Stimulated activated naive CD4-positive, alpha-beta T cell (primary cell): ENCODE results near the gene ORC5.
"Not testable (repeated sequence)": the region's sequence is repeated elsewhere in the genome, so short reads cannot be mapped to it uniquely, and the experiment has no call there.

ENCODE experiments used
- DNase-seq, 6 experiments: peaks; one replicate each; lab custom pipeline; 2025; lab: John Stamatoyannopoulos, UW

ORC5 gene

DNA sequence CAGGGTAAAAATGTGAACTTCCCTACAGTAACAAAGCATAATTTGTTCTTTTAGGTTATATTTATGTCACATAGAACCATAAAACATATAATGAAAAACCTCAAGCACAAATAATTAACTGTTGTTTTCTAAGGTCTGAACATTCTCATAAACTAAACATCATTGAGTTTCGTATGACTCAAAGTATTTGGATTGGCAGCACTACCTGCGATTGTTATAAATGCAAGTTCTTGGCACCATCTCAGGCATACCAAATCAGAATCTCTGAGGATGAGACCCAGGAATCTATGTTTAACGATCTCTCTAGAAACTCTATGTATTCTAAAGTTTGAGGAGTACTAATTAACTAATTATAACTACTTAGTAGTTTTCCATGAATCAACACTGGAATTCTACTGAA, 22.5 kb downstream of the ORC5 start:
- DNase-seq, result no peak

DNA sequence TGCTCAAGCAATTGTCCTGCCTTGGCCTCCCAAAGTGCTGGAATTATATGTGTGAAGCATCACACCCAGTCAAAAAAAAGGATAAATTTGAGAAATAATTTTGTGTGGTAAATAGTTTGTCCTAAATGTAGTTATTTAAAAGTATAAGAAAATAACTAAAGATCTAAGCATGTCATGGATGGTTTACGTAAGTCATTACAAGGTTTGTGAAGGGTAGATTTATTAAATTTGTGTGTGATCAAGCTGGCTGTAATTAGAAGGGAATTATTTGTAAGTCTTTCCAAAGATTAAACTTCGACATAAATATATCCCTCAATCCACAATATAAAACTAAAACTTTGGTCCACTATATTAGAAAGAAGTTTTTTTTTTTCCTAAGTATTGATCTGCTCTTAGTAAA, 28.6 kb downstream of the ORC5 start:
- DNase-seq, result no peak

DNA sequence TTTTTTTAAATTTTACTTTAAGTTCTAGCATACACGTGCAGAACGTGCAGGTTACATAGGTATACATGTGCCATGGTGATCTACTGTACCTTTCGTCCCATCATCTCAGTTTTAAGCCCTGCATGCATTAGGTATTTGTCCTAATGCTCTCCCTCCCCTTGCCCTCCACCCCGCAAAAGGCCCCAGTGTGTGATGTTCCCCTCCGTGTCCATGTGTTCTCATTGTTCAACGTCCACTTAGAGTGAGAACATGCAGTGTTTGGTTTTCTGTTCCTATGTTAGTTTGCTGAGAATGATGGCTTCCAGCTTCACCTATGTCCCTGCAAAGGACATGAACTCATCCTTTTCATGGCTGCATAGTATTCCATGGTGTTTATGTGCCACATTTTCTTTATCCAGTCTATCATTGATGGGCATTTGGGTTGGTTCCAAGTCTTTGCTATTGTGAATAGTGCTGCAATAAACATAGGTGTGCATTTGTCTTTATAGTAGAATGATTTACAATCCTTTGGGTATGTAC, 30.2 kb downstream of the ORC5 start:
- not testable (repeated sequence) for DNase-seq

DNA sequence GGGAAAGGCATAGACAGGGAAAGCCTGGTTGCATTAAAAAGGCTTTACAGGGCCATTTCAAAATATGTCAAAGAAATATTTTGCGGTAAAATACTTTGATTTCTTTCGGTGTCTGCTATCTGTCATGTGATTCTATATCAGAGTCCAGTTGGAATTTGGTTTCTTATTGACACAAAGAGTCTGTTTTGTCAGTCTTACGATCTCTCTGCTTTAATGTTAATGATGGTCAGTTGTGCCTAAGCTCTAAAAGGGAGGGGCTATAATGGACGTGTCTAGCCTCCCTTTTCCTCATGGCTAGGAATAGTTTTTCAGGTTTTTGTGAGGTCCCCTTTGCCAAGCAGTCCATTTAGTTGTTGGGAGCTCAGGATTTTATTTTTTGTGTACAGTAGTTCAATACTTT, 31.5 kb downstream of the ORC5 start:
- no peak for DNase-seq

DNA sequence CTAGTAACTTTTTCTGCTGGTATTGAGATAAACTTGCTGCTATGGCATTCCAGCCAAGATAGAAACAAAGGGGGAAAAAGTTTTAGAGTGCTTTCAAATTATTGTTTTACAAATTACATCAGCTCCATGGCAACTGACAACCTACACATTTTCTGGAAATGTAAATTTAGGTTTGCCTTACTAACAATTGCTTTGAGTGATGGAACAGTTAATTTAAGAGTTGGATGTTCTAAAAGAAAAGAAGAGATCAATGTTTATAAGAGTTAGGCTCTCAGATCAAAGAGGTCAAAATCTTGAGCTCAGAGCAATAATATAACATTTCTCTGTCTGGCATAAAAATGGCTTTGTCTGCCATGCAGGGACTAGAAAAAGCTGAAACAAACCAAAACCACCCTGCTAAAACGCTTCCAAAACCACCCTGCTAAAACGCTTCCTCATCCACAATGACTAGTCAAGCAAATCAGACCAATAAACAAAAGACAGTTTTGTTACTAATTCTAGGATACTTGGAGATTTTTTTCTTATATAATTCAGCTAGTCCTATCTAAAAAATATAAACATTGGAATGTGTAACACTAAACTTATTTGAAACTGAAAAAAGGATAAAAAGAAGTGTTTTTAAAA, 32.3 kb downstream of the ORC5 start:
- no peak for DNase-seq

DNA sequence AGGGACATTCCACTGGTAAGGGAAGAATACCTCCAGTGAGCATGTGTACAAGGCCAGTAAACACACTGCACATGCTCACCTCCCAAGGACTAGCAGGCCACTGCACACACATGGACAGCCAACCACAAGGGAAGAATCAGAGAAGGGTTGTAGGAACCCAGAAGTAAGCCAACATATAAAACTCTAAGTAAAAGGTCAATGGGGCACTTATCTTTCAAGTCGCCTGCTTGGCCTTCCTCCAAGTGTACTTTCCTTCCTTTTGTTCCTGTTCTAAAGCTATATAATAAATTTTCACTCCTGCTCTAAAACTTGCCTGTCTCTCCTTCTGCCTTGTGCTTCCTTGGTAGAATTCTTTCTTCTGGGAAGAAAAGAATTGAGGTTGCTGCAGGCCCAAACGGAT, 33.0 kb downstream of the ORC5 start:
- DNase-seq, result no peak

DNA sequence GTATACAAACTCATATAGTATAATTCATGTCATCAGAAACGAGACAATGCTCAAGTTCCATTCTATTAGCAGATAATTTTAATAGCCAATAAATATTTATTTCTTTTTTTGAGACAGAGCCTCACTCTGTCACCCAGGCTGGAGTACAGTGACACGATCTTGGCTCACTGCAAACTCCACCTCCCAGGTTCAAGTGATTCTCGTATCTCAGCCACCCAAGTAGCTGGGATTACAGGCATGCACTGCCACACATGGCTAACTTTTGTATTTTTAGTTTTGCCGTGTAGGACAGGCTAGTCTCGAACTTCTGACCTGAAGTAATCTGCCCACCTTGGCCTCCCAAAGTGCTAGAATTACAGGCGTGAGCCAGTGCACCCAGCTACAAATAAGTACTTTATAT, 45.7 kb downstream of the ORC5 start:
- no peak for DNase-seq

DNA sequence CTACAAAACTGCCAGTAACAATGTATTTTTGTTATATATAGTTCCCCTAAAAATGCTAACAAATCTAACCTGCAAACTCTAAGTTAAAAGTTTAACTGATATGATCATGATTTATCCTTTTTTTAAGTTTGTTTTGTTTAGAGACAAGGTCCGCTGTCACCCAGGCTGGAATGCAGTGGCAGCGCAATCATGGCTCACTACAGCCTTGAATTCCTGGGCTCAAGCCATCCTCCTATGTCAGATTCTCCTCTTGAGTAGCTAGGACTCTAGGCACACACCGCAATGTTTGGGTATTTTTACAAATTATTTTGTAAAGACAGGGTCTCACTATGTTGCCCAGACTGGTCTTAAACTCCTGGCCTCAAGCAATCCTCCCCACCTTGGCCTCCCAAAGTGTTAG, 46.6 kb downstream of the ORC5 start:
- DNase-seq, result no peak

DNA sequence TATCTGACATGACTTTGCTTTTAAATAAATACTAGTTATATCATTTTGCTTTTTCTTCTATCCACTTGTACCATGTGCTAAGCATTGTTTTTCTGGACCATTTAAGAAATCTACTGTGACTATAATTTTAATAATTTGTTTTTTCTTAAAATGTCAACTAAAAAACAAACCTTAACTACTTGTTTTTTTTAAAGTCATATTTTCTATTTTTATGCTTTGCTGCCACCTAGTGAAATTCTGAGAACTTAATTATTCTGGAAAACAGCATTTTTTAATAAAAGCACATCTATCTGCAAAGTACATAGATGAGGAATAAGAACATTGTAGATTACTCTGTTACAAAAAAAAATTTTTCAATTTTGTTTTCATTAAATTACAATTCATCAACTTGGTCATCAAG, 47.4 kb downstream of the ORC5 start:
- DNase-seq, result no peak

DNA sequence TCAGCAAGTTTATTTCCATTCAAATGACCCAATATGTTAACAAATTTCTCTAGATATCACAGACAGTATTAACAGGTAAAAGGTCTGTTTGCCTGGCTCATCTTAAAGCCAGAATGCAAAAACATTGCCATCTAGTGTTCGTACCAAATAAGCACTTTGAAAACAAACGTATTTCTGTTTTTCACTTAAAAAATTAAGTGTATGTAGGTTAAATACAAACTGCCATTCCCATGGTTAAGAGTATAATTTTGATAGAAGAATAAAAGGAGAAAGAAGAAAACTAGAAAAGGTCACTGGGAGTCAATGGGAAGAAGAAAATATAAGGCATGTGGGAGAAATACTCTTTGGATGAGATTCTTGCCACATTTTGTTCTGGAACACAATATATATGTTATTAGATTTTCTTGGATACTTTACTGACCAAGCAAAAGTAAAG, 51.0 kb downstream of the ORC5 start:
- DNase-seq, result peak in 1 of 6 experiments; percentile 5

DNA sequence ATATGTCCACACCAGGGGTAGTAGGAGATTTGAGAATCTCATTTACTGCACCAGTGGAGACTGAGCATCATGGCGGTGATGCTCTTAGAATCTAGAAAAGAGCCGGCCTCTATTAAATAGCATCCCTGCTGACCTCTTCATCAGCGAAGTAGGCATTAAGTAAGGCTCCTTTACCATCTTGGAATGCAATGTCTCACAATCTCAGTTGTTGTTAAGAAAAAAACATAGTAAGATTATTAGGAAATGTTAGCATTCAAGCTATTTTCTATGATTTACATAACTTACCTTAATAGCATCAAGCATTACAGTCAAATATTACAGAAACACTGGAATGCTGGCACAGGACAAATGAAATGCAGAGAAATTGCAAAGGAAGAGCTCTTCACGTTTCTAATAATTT, 54.5 kb downstream of the ORC5 start:
- DNase-seq, result no peak

DNA sequence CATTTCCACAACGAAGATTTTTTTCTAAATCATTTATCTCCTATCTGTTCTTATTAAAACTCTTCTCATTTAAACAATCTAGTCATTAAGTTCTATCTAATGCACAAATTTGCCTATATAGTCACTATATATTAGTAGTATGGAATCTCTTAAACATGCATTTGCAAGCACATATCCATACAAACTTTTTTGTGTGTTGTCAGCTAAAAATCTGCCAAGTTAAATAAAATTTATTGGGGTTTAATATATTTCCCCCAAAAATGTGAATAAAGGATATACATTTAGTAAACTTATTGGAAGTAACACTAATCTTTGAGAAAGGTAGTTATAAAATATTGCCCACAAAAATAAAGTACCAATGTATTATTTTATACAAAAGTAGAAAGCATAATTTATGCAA, 55.3 kb downstream of the ORC5 start:
- DNase-seq, result no peak

DNA sequence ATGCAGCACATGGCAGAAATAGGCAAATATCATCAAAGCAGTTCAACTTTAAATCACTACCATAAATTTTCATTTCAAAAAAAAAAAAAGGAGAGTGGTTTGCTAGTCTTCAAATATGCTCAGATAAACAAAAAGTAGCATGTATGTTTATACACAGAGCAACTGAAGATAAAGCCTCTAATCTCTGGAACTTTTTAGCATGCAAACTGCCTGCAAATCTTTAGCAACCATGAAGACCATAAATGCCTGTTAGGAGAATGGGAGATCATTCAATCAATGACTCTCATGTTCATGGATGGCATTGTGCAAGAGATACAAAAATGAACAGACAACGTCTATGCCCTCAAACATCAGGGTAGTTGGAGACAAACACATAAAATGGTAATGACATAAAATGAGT, 57.3 kb downstream of the ORC5 start:
- no peak for DNase-seq

DNA sequence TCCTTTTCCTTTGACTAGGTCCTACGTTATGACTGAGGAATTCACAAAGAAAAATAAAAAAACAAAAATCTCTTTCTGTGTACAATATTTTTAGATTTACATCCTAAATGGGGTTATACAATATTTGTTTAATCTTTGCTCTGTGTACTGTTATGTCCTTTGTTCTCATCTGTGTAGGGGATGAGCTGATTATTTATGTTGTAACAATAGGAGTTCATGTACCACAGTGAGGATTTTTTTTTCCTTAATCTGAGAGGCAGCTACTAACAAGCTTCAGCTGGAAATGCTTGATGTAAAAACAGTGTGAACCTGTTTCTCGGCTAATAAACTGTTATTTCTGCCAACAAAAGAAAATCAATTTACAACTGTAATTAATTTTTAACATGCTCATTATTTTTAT, 58.0 kb downstream of the ORC5 start:
- no peak for DNase-seq

DNA sequence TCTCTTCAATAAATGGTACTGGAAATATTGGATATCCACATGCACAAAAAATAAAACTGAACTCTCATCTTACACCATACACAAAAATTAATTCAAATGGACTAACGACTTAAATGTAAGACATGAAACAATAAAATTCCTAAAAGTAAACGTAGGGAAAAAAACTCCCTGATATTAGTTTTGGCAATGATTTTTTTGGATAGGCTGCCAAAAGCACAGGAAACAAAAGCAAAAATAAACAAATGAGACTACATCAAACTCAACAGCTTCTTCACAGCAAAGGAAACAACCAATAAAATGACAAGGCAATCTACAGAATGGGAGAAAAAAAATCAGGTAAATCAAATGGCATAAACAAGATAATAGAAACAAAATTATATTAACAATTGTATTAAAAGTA, 65.7 kb downstream of the ORC5 start:
- no peak for DNase-seq

DNA sequence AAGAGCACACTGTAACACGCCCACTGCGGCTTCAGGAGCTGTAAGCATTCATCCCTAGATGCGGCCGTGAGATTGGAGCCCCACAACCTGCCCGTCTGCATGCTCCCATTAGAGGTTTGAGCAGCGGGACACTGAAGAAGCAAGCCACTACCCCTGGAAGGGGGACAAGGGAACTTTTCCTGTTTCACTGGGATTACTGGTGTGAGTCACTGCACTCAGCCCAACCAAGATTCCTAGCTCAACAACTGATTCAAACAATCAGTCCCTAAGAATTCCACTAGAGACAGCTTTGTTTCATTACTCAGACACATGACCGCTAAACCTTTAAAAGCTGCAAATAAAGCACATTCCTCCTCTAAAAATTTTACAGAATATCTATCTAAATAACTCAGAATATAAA, 69.8 kb downstream of the ORC5 start:
- no peak for DNase-seq

DNA sequence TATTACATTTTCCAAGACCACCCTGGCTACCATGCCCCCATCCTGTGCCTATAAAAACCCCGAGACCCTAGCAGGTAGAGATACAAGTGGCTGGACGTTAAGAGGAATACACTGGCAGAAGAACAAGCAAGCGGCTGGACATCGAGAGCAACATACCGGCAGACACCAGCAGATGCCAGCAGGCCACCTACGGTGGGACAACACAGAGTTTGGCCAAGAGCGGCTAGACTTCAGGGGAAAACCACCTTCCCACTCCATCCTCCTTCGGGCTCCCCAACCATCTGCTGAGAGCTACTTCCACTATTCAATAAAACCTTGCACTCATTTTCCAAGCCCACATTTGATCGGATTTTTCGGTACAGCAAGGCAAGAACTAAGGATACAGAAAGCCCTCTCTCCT, 70.3 kb downstream of the ORC5 start:
- DNase-seq, result no peak

DNA sequence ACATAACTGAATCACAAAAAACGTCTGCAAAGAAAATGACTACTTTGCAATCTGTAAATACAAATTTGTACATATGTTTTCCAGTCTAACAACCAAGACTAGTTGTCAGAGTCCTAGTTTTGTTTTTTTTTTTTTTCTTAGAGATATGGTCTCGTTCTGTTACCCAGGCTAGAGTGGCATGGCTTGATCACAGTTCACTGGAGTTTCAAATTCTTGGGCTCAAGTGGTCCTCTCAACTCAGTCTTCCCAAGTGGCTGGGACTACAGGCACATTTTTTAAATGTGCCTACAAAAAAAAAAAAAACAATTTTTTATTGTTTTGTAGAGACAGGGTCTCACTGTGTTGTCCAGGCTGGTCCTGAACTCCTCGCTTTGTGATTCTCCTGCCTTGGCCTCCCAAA, 70.8 kb downstream of the ORC5 start:
- DNase-seq, result no peak

DNA sequence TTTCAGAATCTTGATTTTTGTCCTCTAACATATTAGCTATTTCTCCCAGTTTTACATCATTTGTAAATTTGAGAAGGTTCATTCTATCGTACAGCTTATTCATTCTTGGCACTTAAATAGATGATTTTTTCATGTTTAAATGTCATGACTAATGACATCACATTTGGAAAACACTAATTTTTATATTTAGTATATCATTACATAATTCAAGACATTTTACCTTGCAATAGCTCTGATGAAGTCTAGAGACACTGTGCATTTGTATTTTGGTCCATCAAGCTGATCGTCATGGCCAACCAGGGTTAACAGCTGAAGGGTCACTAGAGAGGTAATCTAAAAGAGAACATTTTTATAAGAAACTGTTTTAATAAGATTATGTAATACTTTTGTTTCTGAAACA, 71.3 kb downstream of the ORC5 start:
- no peak for DNase-seq

DNA sequence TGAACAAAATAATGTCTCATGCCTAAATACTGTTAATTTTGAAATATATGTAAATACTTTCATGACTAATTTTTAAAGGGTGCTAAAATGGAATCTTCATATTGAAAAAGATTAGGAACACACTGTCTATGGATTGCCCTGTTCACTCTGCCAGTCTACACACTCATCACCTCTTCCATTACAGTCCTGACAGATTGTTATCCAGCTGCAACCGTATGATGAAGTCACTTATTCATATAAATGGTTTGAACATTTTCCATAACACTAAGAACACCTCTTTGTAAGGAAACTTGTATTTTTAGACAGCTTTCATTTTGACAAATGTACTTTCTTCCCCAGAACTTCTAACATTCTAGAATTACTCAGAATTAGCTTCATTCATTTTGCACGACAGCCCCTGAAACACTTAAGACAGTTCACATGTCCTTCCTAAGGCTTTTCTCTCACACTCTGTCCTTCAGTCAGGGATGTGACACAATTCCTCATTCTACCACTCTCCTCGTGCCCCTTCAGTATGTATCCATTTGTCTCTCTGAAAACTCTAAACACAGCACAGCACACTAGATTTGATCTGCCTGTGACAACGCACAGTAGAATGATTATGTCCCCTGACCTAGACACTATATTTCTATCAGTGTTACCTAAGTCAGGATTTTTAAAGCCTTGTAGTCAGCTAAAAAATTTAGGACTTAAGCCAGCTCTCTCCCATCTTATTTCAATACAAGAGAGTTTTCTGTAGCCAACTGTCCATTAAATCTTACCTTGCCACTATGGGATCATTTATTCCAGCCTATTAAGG, 71.9 kb downstream of the ORC5 start:
- no peak for DNase-seq

DNA sequence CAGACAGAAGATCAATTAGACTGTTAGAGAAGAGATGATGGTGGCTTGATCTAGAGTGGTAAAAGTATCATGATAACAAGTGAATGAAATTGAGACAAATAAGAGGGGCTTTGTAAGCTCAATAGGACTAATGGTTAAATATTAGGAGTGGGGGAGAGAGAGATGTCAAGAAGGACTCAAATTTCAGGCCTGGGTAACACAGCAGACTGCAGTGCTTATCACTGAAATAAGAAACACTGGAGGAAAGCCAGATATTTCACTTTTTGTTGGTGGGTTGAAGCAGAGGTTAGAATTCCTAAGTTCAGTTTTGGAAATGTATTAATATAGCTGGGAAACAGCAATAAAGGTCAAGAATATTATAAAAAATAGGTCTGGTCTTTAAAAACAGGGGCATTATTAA, 74.6 kb downstream of the ORC5 start:
- DNase-seq, result no peak

DNA sequence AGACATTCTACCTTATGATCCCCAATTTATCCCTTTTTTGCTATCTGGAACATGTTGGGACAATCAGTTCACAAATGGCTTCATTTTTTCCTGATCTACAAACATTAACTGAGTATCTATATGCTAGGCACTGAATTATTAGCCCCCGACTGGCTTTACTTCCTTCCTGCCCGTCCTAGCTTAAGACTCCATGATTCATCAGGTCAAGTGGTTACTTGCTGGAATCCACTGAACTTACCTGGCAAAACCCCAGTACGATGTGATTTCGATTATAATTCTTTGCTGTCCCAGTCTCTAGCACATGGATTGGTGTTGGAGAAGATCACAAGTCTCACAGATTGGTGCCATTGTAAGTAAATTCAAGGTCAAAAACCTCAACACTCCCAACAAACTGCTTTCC, 77.1 kb downstream of the ORC5 start:
- DNase-seq, result no peak

DNA sequence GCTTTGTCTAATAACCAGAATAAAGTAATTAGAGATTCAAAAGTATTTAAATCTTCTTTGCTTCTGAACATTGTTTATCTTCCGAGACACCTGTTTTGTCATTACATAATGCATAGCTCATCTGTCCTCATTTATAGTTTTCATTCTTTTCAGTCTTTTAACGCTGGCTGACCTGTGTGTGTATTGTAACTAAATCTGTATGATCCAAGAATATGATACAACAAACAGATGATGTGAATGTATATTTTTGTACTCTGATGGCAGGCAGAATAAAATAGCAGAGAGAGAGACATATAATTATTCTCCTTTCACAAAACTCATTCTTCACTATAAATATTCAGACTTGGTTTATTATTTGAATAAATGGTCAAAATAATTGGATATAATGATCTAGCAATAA, 80.6 kb downstream of the ORC5 start:
- DNase-seq, result no peak

DNA sequence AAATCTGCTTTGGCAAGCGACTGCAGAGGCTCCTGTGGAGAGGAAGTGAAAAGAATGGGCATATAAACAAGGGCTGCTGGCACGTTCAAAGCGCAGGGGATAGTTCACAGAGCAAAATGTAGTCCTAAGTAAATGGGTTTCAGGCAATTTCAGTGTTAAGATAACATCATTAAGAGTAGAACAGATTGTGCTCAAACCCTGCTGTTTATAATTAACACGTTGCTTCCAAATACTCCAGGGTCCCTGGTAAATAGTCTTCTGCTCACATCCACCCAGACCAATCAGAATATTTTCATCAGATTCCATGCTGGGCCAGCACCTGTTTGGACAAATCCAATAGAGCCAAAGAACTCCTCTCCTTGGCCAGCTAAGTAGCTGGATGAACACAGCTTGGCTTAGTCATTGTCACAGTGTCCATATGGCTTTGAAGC, 81.4 kb downstream of the ORC5 start:
- no peak for DNase-seq
